ENCODE data around the gene DSC2.
A peak's percentile ranks its signal among the peaks of the same experiment; 100 is the strongest.
"Not testable (repeated sequence)": the region's sequence is repeated elsewhere in the genome, so short reads cannot be mapped to it uniquely, and the experiment has no call there.

Gene DSC2

DNA sequence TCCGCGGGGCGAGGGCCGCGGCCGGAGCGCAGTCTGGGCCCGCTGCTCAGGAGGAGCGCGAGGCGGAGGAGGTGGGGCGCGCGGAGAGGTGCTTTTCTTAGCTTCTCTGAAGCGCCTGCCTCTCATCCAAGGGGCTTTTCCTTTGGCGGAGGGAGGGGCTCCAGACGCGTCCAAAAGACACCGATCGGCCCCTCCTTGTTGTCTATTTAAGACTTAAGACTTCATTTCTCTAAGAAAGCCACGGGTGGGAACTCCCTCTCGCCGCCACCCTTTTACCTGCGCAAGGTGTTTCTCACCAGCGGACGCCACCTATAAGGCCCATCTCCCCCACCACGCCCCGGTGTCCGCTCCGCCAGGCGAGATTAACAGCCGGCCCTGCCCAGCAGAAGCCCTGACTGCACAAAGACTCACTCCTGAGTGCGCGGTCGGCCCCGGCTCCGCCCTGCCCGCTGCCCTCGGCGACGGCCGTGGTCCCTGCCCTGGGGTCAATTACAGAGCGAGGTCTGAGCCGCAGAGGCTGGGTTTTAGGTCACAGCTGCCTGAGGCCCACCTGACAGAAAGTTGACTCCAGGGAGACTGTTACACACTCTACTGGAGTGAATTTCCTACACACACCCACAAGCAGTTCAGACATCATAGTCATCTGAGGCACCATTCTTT lies at the start of gene DSC2:
DSC2 (minus strand) TSS at position 397 of the 660 bp plus-strand sequence. CDS start 450 bp downstream, outside the sequence.
- H3K27ac Mint-ChIP-seq = no peak within 1 kb of the TSS
- no peaks in the 10 kb centered on the region for H3K4me1 Mint-ChIP-seq
- H3K9me3 Mint-ChIP-seq = no peaks in the 10 kb centered on the region
- DNase-seq (no peak), ATAC-seq (peak; percentile 28)
- H3K4me3 Mint-ChIP-seq = peak within 1 kb of the TSS; percentile 70 to 77
- H3K27me3 Mint-ChIP-seq = peaks cover 54% of the 10 kb centered on the region

DNA sequence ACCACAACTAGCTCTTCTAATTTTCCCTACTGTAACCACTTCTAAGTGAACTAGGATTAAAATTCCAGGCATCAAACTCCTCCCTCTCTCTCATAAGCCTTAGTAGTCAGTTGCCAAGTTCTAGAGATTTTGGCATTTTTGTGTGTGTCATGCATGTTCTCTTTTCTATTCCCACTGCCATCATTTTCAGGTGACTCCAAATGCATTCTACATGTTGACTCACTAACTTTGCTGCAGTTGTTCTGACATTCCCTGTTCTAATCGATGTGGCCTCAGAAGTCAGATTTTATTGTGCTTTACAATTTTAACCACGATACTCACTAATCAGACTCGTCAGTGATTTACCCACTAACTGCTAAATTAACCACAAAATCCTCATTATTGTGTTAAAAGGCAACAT lies 47.1 kb upstream of the DSC2 start:
- no peak overlapping the region for H3K4me3 Mint-ChIP-seq
- no peak for ATAC-seq
- H3K27ac Mint-ChIP-seq = no peak overlapping the region

DNA sequence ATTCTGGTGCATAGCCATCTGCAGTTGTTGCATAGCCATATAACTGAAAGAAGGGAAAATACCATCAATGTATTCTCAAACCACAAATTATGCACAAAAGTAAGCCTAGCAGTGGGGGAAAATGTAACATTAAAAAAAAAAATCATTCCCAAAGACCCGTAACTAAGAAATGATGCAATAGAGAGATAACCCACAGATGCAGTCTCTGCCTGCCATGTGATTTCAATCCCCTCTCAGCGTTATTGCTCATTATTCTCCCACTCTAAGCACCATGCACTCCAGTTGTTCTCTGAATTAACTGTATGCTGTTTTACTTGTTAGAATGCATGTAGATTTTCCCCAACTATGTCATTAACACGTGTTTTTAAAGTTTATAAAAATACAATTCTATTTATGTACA lies 46.4 kb upstream of the DSC2 start:
- ATAC-seq (no peak), DNase-seq (no peak)
- Mint-ChIP-seq H3K27ac (no peak overlapping the region), H3K27me3 (no peaks in the 10 kb centered on the region), H3K4me1 (no peaks in the 10 kb centered on the region), H3K4me3 (no peak overlapping the region), H3K9me3 (peaks cover 0 to 5% of the 10 kb centered on the region in 2 donors)

More for the DNA sequence above, 47.1 kb upstream of the DSC2 start:
- DNase-seq = no peak
- Mint-ChIP-seq H3K27me3 (no peaks in the 10 kb centered on the region), H3K9me3 (peaks cover 0 to 5% of the 10 kb centered on the region in 2 donors), H3K4me1 (no peaks in the 10 kb centered on the region)

DNA sequence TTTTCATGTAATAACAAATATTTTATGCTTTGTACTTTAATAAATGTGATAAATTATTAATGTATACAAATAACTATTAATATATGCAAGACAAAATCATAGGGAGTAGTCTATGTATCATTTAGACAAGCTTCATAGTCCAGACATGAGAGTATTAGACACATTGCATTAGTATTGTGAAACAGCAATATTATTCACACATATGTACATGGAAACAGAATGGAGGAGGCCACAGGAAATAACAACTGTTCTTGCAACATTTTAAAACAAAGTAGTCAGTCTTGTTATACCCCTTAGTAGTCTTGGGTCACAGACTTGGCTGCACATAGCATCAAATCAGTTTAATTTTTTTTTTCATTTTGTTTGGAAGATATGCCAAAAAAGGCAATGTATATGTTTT lies 44.6 kb upstream of the DSC2 start:
- H3K4me1 Mint-ChIP-seq = no peaks in the 10 kb centered on the region
- no peak for DNase-seq
- H3K27ac Mint-ChIP-seq = no peak overlapping the region
- peaks cover 0 to 5% of the 10 kb centered on the region in 2 donors for H3K9me3 Mint-ChIP-seq
- no peaks in the 10 kb centered on the region for H3K27me3 Mint-ChIP-seq
- ATAC-seq = no peak
- no peak overlapping the region for H3K4me3 Mint-ChIP-seq

DNA sequence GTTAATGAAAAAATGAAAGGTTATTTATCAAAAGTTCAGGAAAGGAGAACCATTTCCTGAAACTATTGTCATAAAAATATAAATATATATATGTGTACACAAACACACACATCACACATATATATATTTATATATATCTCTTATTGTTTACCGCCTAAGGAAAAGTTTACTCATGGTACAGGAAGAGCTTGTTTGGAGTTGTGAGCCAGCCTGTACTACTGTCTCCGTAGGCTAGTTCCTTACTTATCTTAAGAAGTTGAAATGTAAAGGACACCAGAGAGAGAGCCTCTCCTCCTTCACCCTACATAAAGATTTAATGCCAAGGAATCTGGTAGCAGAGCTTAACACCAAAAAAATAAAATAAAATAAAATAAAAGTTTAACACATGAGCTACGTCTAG lies 40.8 kb upstream of the DSC2 start:
- Mint-ChIP-seq H3K27me3 (no peaks in the 10 kb centered on the region), H3K27ac (no peak overlapping the region), H3K4me3 (no peak overlapping the region), H3K4me1 (no peaks in the 10 kb centered on the region), H3K9me3 (peaks cover 0 to 5% of the 10 kb centered on the region in 2 donors)
- no peak for ATAC-seq
- DNase-seq = no peak

DNA sequence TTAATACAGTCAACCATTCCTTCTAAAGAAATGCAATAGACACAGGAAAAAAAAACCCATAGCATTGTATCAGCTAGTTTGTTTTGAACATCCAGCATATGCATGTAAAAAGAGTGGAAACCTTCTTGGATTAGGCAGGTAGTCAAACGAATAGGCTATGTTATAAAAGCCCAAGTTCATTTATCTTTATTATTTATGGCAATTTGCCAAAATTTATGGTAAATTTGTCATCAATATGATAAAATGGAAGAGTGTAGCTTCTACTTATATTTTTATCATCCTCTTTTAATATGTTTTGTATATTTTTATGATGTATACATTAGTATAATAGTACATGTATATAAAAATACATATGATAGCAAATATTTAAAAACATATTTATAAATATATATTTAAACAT lies 36.5 kb upstream of the DSC2 start:
- ATAC-seq (no peak), DNase-seq (no peak)
- H3K9me3 Mint-ChIP-seq = no peaks in the 10 kb centered on the region
- no peak overlapping the region for H3K4me3 Mint-ChIP-seq
- no peaks in the 10 kb centered on the region for H3K27me3 Mint-ChIP-seq
- no peaks in the 10 kb centered on the region for H3K4me1 Mint-ChIP-seq
- H3K27ac Mint-ChIP-seq = no peak overlapping the region

DNA sequence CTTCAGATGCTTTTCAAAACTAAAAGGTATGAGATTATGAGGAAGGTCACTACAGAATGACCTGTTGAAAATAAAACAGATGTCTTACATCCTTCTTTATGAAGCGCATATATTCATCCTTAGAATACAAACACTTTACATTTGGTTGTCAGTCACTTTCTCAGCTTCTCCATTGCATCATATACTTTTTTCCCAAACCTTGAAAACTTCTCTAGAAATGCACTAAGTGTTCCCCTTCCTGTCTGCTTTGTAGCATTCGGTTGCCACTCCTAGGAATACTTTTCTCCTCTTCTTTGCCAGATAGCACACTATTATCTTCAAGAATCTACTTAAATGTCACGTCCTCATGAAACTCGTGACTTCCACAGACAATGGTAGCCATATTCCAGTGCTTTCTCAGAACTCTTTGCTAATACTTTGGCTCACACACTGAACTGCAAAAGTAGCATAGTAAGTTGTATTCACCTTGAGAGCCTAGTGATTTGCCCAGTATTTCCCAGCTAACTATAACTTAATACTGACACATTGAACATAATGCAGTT lies 32.8 kb upstream of the DSC2 start:
- Mint-ChIP-seq H3K27me3 (no peaks in the 10 kb centered on the region), H3K9me3 (no peaks in the 10 kb centered on the region), H3K4me1 (no peaks in the 10 kb centered on the region), H3K27ac (no peak overlapping the region), H3K4me3 (no peak overlapping the region)
- no peak for DNase-seq
- no peak for ATAC-seq

DNA sequence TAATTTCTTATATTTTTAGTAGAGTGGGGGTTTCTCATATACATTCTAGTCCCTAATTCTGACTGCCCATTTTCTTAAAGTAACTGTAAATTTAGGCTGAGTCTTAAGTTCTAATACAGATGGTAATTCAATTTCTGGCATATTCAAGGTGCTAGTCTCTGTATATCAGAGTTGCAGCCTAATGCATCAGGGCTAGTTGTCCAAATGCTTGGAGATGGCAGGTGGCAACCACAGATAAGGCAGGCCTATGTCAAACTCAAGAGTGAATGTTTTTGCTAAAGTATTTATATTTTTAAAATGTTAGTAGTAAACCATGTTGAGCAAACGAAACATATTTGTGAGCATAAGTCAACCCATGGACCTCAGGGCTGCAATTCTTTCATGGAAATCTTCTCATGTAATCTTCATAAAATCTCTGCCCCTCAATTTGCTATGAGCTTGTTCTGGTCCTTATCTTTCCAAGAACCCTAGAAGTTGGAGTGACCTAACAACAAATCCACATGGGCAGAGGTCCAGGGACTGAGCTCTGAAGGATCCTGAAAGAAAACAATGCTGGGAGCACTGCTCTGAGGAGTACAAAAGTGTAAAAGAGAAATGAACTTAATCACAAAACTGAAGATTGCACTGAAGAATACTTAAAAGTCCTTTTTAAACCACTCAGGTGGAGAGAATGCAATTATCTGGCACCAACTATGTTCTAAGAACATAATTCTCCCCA lies 27.3 kb upstream of the DSC2 start:
- DNase-seq (no peak), ATAC-seq (no peak)
- Mint-ChIP-seq H3K9me3 (no peaks in the 10 kb centered on the region), H3K27me3 (no peaks in the 10 kb centered on the region), H3K4me3 (no peak overlapping the region), H3K4me1 (no peaks in the 10 kb centered on the region), H3K27ac (no peak overlapping the region)

DNA sequence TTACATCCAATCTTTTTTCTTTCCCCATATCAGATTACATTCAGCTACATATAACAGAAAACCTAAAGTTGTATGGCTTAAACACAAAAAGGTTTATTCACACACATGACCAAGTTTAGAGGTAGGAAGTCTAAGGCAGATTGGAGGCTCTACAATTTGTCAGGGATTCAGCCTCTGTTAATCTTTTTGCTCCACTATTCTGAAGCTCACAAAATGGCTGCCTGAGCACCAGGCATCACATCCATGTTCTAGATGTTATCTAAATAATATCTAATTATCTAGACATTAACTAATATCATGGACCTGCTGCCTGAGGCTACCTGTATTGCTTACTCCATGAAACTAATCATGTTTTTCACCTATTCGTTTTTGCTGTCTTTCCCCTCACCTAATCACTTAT lies 23.7 kb upstream of the DSC2 start:
- ATAC-seq = no peak
- Mint-ChIP-seq H3K4me1 (no peaks in the 10 kb centered on the region), H3K4me3 (no peak overlapping the region), H3K9me3 (no peaks in the 10 kb centered on the region), H3K27ac (no peak overlapping the region), H3K27me3 (no peaks in the 10 kb centered on the region)
- no peak for DNase-seq

DNA sequence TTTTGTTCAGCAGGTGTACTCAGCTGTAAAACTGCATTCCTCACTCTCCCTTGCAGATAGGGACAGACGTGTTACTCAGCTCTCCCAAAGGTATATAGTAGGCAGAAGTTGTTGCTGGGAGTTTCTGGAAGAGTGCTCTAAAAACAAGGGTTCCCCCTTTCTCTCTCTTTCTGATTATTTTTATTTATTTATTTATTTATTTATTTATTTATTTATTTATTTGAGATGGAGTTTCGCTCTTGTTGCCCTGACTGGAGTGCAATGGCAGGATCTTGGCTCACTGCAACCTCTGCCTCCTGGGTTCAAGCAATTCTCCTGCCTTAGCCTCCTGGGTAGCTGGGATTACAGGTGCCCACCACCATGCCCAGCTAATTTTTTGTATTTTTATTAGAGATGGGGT lies 20.9 kb upstream of the DSC2 start:
- not testable (repeated sequence) for H3K27me3 Mint-ChIP-seq, H3K4me1 Mint-ChIP-seq, H3K27ac Mint-ChIP-seq, ATAC-seq, H3K4me3 Mint-ChIP-seq, DNase-seq
- peaks cover 0 to 10% of the 10 kb centered on the region in 2 donors for H3K9me3 Mint-ChIP-seq

DNA sequence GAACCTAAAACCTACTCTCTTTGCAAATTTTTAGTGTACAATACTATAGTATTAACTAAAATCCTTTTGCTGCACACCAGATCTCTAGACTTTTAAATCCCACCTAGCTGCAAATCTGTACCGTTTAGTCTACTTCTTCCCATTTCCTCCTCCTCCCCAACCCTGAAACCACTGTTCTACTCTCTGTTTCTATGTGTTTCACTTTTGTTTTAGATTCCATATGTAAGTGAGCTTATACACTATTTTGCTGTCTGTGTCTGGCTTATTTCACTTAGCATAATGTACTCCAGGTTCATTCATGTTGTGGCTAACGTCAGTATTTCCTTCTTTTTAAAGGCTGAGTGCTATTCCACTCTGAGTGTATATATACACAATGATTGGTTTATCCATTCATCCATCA lies 18.4 kb upstream of the DSC2 start:
- DNase-seq = no peak
- Mint-ChIP-seq H3K4me1 (no peaks in the 10 kb centered on the region), H3K27ac (no peak overlapping the region), H3K4me3 (no peak overlapping the region), H3K9me3 (peaks cover 0 to 10% of the 10 kb centered on the region in 2 donors), H3K27me3 (no peaks in the 10 kb centered on the region)
- no peak for ATAC-seq

DNA sequence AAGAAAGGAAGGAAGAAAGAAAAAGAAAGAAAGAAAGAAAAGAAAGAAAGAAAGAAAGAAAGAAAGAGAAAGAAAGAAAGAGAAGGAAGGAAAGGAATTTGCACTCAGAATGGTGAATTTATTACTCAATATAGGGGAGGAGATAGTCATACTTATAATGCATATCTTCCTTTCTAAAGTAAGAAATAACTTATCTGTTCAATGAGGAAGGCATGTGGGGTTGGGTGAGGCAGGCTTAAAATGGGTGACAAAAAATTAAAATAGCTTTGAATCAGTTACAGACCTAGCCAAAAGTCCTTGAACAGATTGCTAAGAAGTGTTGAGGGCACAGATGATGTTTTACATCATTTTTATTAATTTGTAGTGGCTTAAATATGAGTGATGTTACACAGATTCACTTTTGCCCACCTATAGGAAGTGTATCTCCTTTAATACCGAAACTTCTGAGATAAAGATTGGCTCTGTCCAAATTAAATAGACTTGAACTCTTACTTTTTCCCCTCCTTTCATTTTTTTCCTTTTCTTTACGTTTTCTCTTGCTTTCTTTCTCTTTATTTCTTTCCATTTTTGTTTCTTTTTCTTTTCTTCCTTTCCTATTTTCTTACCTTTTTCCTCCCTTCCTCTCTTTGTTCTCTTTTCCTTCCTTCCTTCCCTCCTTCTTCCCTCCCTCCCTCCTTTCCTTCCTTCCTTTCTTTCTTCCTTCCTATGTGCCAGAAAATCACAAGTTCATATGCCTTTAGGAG lies 14.8 kb upstream of the DSC2 start:
- Mint-ChIP-seq H3K9me3 (peaks cover 0 to 10% of the 10 kb centered on the region in 2 donors), H3K4me1 (no peaks in the 10 kb centered on the region), H3K27me3 (no peaks in the 10 kb centered on the region), H3K27ac (no peak overlapping the region), H3K4me3 (no peak overlapping the region)
- DNase-seq (no peak), ATAC-seq (no peak)

DNA sequence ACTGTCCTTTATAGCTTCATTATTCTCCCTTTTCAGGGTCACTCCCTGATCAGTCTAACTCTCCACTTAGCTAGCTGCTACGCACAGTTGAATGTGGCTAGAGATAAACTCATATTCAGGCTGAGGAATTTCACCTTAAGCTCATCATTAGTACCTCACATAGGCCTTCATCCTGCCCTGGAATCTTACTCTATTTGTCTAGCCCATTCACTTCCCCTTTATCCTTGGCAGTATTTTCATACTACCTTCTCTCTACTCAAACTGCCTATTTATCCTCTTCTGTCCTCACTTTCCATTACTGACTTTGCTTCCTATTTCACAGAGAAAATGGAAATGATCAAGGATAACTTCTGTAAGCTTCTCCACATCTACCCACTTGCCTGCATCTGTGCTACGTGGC lies 10.6 kb upstream of the DSC2 start:
- no peaks in the 10 kb centered on the region for H3K27me3 Mint-ChIP-seq
- ATAC-seq (no peak), DNase-seq (no peak)
- H3K9me3 Mint-ChIP-seq = no peaks in the 10 kb centered on the region
- H3K4me1 Mint-ChIP-seq = no peaks in the 10 kb centered on the region
- H3K4me3 Mint-ChIP-seq = no peak overlapping the region
- no peak overlapping the region for H3K27ac Mint-ChIP-seq

DNA sequence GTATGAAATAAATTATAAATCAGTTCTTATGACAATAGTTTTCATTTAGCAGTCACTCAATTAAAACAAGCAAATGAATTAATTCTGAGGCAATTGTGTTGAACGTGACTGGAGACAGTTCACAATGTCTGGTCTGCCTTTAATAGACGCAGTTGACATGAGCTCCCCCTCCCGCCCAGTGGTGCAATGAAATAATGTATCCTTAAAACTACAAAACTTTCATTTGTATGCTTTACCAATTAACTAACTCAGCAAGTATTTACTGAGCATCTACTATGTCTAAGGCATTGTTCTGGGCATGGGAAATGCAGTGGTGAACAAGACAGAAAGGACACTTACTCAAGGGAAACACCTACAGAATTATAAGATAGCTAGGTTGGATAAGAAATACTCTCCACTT lies 3.5 kb upstream of the DSC2 start:
- no peaks in the 10 kb centered on the region for H3K9me3 Mint-ChIP-seq

DNA sequence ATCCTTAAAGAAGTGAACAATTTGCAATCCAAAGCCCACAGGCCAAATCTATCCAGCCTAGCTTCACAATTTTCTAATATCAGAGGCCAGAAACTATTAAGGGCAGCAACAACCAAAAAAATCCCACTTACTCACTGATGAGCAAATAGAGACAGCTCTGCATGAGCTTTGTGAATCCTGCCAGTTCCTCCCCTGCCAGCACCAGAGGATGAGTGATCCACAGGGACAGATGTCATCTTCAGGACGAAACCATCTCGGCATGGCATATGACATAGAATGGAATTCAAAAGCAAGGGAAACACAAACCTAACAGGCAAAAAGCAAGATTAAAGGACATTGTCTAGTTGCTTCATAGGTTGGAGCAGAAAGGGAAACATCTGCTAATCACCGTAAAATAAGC lies 2.2 kb upstream of the DSC2 start:
- ATAC-seq (no peak), DNase-seq (no peak)
- Mint-ChIP-seq H3K9me3 (no peaks in the 10 kb centered on the region), H3K27me3 (peaks cover 44% of the 10 kb centered on the region), H3K27ac (no peak overlapping the region), H3K4me3 (no peak overlapping the region), H3K4me1 (no peaks in the 10 kb centered on the region)

More for the DNA sequence above, 3.5 kb upstream of the DSC2 start:
- no peak for ATAC-seq
- Mint-ChIP-seq H3K27ac (no peak overlapping the region), H3K4me1 (no peaks in the 10 kb centered on the region), H3K27me3 (peaks cover 31% of the 10 kb centered on the region), H3K4me3 (no peak overlapping the region)
- no peak for DNase-seq

DNA sequence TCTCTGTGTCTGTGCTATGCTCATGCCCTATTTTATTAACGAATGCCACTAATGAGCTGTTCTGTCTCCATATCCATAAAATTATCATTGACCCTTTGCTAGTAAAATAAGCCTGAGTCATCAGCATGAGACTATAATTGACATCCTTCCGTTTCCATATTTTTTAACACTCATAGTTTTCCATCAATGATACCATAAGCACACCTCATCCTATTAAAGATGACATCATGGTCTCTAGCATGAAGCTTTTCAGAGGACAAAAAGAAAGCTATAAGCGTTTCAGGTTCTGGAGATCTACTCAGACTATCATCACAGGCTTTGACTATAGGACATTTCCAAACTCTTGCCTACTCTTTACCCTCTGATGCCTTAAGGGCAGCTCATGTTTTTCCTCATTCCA lies 1.2 kb upstream of the DSC2 start:
- peaks cover 54% of the 10 kb centered on the region for H3K27me3 Mint-ChIP-seq
- no peaks in the 10 kb centered on the region for H3K9me3 Mint-ChIP-seq
- H3K4me1 Mint-ChIP-seq = no peaks in the 10 kb centered on the region
- no peak overlapping the region for H3K27ac Mint-ChIP-seq
- no peak for DNase-seq
- no peak overlapping the region for H3K4me3 Mint-ChIP-seq
- ATAC-seq = no peak

Data from stimulated activated naive CD8-positive, alpha-beta T cell treated with anti-CD3 and anti-CD28 coated beads, Interleukin-15, amount 100 ng/mL, for 72 hours (primary cell).